GM23338 (cell line): ENCODE data around the gene COL8A2. TPM values are rescaled to one million over a fixed set of nuclear protein-coding genes. Genes with fewer than 3 reads are reported as not detected.

ENCODE experiments used
- ATAC-seq: fragments of 200-7000 bp; cut with Tn5 transposase; 3 replicates; pipeline ENCODE4 v1.9.1; 2020
- DNase-seq: peaks from one replicate; pipeline ENCODE4 v3.0.0-alpha.2; 2015; ENCODE audit warnings: low spot score
- H2AFZ ChIP-seq: fragments of 200-600 bp; sonication (generic); 2 replicates; pipeline ENCODE4 v1.8.0; 2016; ENCODE audit warnings: antibody characterized with exemption, mild to moderate bottlenecking, moderate library complexity
- H3F3A ChIP-seq: fragments of 200-600 bp; sonication (generic); replicated peaks from 2 replicates; pipeline ENCODE4 v1.8.0; 2017; ENCODE audit warnings: antibody characterized with exemption, mixed run types, low read depth
- H3K27ac ChIP-seq: fragments of 200-600 bp; sonication (generic); 2 replicates; pipeline ENCODE4 v1.6.1; 2016; ENCODE audit warnings: low read depth
- H3K27me3 ChIP-seq: fragments of 200-600 bp; sonication (generic); 2 replicates; pipeline ENCODE4 v1.8.0; 2016; ENCODE audit warnings: mild to moderate bottlenecking, mixed run types, moderate library complexity; ENCODE audit not compliant: insufficient read depth
- H3K36me3 ChIP-seq: fragments of 200-600 bp; sonication (generic); 2 replicates; pipeline ENCODE4 v1.8.0; 2016; ENCODE audit warnings: mild to moderate bottlenecking; ENCODE audit not compliant: insufficient read depth
- H3K4me1 ChIP-seq: fragments of 200-600 bp; sonication (generic); 2 replicates; pipeline ENCODE4 v1.8.0; 2016; ENCODE audit warnings: mild to moderate bottlenecking, moderate library complexity; ENCODE audit not compliant: insufficient read depth
- H3K4me2 ChIP-seq: fragments of 200-600 bp; sonication (generic); 2 replicates; pipeline ENCODE4 v1.7.1; 2017; ENCODE audit warnings: mixed run types
- H3K4me3 ChIP-seq: fragments of 200-600 bp; sonication (generic); 2 replicates; pipeline ENCODE4 v1.6.1; 2016; ENCODE audit warnings: mixed run types
- H3K79me2 ChIP-seq: fragments of 200-600 bp; sonication (generic); replicated peaks from 2 replicates; pipeline ENCODE4 v1.8.0; 2017; ENCODE audit warnings: mild to moderate bottlenecking; ENCODE audit not compliant: insufficient read depth
- H3K9me2 ChIP-seq: fragments of 200-600 bp; sonication (generic); 2 replicates; pipeline ENCODE4 v1.8.0; 2017; ENCODE audit not compliant: insufficient read depth
- H4K20me1 ChIP-seq: fragments of 200-600 bp; sonication (generic); replicated peaks from 2 replicates; pipeline ENCODE4 v1.8.0; 2017; ENCODE audit warnings: mild to moderate bottlenecking; ENCODE audit not compliant: insufficient read depth
- H3K27ac Mint-ChIP-seq: 2 replicates; pipeline ENCODE4 v1.8.0; 2020; ENCODE audit warnings: inconsistent platforms, mild to moderate bottlenecking, moderate library complexity, mixed read lengths
- H3K27me3 Mint-ChIP-seq: 3 replicates; pipeline ENCODE4 v1.8.0; 2022; ENCODE audit warnings: low read depth, mild to moderate bottlenecking, moderate library complexity, mixed read lengths, inconsistent platforms; ENCODE audit not compliant: insufficient read depth, poor library complexity
- H3K36me3 Mint-ChIP-seq: 3 replicates; pipeline ENCODE4 v1.8.0; 2021; ENCODE audit warnings: low read depth, mild to moderate bottlenecking, inconsistent platforms, moderate library complexity, mixed read lengths
- H3K4me1 Mint-ChIP-seq: 3 replicates; pipeline ENCODE4 v1.8.0; 2020; ENCODE audit warnings: mild to moderate bottlenecking, inconsistent platforms, mixed read lengths
- H3K4me3 Mint-ChIP-seq: 3 replicates; pipeline ENCODE4 v1.8.0; 2021; ENCODE audit warnings: moderate library complexity, mild to moderate bottlenecking, inconsistent platforms, mixed read lengths
- H3K9me3 Mint-ChIP-seq: 3 replicates; pipeline ENCODE4 v1.8.0; 2020; ENCODE audit warnings: moderate library complexity, mild to moderate bottlenecking, inconsistent platforms, mixed read lengths
- CREB1 ChIP-seq: fragments of 250-450 bp; sonication (Bioruptor Pico); IDR thresholded peaks from 2 replicates; pipeline ENCODE4 v1.5.0; 2020; ENCODE audit warnings: low read depth, mild to moderate bottlenecking, moderate library complexity
- CTCF ChIP-seq, 2 experiments: fragments of 200-600 bp in 1 of 2; sonication (generic) in 1 of 2; conservative IDR thresholded peaks; 2 replicates each; pipeline versions ENCODE4 v1.5.1 to v1.6.1; 2016 to 2017; ENCODE audit warnings: antibody characterized with exemption in 2 of 2, low read depth in 2 of 2, mild to moderate bottlenecking in 2 of 2, moderate library complexity in 1 of 2
- EZH2 ChIP-seq: fragments of 200-600 bp; sonication (generic); IDR thresholded peaks from one replicate; pipeline ENCODE4 v1.8.0; 2017; ENCODE audit warnings: antibody characterized with exemption, mild to moderate bottlenecking, low read depth; ENCODE audit not compliant: unreplicated experiment
- JUNB ChIP-seq: IDR thresholded peaks from one replicate; pipeline ENCODE4 v1.6.1; 2016; ENCODE audit warnings: antibody characterized with exemption; ENCODE audit not compliant: unreplicated experiment
- NANOG ChIP-seq: IDR thresholded peaks from 2 replicates; pipeline ENCODE4 v1.6.1; 2016; ENCODE audit warnings: antibody characterized with exemption, borderline replicate concordance
- POLR2AphosphoS5 ChIP-seq: IDR thresholded peaks from 2 replicates; pipeline ENCODE4 v1.6.1; 2016; ENCODE audit warnings: antibody characterized with exemption, low read depth
- REST ChIP-seq: IDR thresholded peaks from one replicate; pipeline ENCODE4 v1.6.1; 2018; ENCODE audit warnings: antibody characterized with exemption; ENCODE audit not compliant: unreplicated experiment
- STAT1 ChIP-seq: IDR thresholded peaks from one replicate; pipeline ENCODE4 v1.6.1; 2016; ENCODE audit warnings: antibody characterized with exemption; ENCODE audit not compliant: unreplicated experiment
- ZNF114 ChIP-seq: fragments of 250-450 bp; sonication (Bioruptor Pico); IDR thresholded peaks from 2 replicates; pipeline ENCODE4 v1.5.0; 2020; ENCODE audit warnings: mild to moderate bottlenecking, moderate library complexity
- ZNF331 ChIP-seq: fragments of 250-450 bp; sonication (Bioruptor Pico); IDR thresholded peaks from 2 replicates; pipeline ENCODE4 v1.5.0; 2020; ENCODE audit warnings: low read depth, mild to moderate bottlenecking, moderate library complexity
- ZNF462 ChIP-seq: fragments of 250-450 bp; sonication (Bioruptor Pico); IDR thresholded peaks from 2 replicates; pipeline ENCODE4 v1.5.0; 2020; ENCODE audit warnings: mild to moderate bottlenecking, moderate library complexity
- polyA plus RNA-seq: library from polyadenylated mRNA; unstranded; fragments of >200 nt; fragmentation: Nextera tagmentation; extraction: Ambion mirVana; gene quantifications from 2 replicates; pipeline ENCODE4 v1.2.1, GENCODE V29; 2016
- total RNA-seq: library from RNA; depleted of rRNA; stranded (reverse); fragments of >200 nt; shearing (Covaris generic); gene quantifications from 2 replicates; pipeline ENCODE4 v1.2.3, GENCODE V29; 2014

Gene COL8A2
- total and polyA plus RNA-seq, 2 experiments from 2014 or later: 0.95 to 4.9 TPM

GRCh38 chr1:36144413-36144812 is 19.4 kb upstream of the COL8A2 start (continued):
- no peak for TF ChIP-seq STAT1
- TF ChIP-seq ZNF462 (CRISPR knock-in tag): no peak
- TF ChIP-seq CREB1 (CRISPR knock-in tag): no peak
- no peak for TF ChIP-seq EZH2
- TF ChIP-seq ZNF331 (CRISPR knock-in tag): no peak

GRCh38 chr1:36143424-36143823 is 18.4 kb upstream of the COL8A2 start:
- ATAC-seq (no peak), DNase-seq (no peak)
- Mint-ChIP-seq H3K27me3 (peaks cover 9% of the 10 kb centered on the region), H3K4me1 (peaks cover 6% of the 10 kb centered on the region; the same call in 1 of the 3 replicates), H3K9me3 (no peaks in the 10 kb centered on the region; the same call in 2 of the 3 replicates), H3K36me3 (peaks cover 9% of the 10 kb centered on the region; the same call in 2 of the 3 replicates), H3K27ac (no peak overlapping the region), H3K4me3 (no peak overlapping the region)
- Histone ChIP-seq H3K4me1 (no peaks in the 10 kb centered on the region), H3K9me2 (no peaks in the 10 kb centered on the region), H3F3A (no peaks in the 10 kb centered on the region; the same call in 1 of the 2 replicates), H4K20me1 (peaks cover 5% of the 10 kb centered on the region; the same call in 1 of the 2 replicates), H3K36me3 (no peaks in the 10 kb centered on the region), H3K4me2 (no peak overlapping the region), H3K27me3 (no peaks in the 10 kb centered on the region), H2AFZ (no peak overlapping the region), H3K27ac (no peak overlapping the region), H3K4me3 (no peak overlapping the region), H3K79me2 (peaks cover 21% of the 10 kb centered on the region)
- no peak for TF ChIP-seq JUNB
- TF ChIP-seq STAT1: no peak
- no peak for TF ChIP-seq REST
- no peak for TF ChIP-seq CTCF (conservative IDR thresholded peaks at IDR 0.05; ENCODE audit: low read depth in 2 of 2)
- TF ChIP-seq ZNF114 (CRISPR knock-in tag): no peak
- no peak for TF ChIP-seq CREB1 (CRISPR knock-in tag)
- no peak for TF ChIP-seq NANOG
- no peak for TF ChIP-seq ZNF331 (CRISPR knock-in tag)
- TF ChIP-seq POLR2AphosphoS5: no peak
